GM21360 (cell line): ENCODE data around the gene SLC5A3.

ENCODE experiments used
- ATAC-seq: cut with Tn5 transposase; IDR thresholded peaks from one replicate; pipeline ENCODE4 v1.9.1; 2021; ENCODE audit warnings: mild to moderate bottlenecking, moderate library complexity; ENCODE audit not compliant: unreplicated experiment

SLC5A3 gene

DNA sequence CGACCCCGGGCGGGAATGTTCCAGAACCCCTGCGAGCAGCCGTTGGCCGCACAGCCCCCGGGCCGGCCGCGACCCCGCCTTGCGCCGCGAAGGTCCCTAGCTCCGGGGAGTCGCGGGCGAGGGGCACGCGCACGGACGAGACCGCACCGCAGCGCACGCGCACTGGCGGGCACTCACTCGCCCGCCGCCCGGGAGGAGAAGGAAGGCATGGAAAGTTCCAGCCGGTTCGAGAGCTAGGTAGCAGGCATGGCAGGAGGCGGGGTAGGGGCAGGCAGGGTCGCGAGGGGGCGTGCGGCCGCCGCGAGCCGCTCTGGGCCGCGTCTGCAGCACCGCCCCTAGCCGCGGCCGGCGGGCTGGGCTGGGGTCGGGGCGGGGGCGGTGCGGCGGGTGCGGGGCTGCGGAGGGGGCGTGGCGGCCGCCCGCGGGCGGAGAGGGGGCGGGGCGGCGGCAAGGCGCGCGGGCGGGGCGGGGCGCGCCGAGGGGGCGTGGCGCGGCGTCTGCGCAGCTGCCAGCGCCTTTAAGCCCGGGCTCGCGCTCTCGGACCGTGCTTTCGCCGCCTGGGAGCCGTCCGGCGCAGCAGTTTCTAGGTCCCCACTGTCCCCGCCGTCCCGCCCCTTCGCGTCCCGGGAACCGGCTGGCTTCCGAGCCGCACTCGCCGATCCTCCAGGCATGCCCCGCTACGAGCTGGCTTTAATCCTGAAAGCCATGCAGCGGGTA is at the start of gene SLC5A3, which contains the start of gene MRPS6:
TSS of gene SLC5A3 (plus strand) at position 547 of the 717 bp plus-strand sequence. CDS start 21,621 bp downstream, outside the sequence.
TSS of gene MRPS6 (plus strand) at position 547 of the 717 bp plus-strand sequence. CDS start at position 670, 123 bp downstream.
- peak; percentile 69 for ATAC-seq

DNA sequence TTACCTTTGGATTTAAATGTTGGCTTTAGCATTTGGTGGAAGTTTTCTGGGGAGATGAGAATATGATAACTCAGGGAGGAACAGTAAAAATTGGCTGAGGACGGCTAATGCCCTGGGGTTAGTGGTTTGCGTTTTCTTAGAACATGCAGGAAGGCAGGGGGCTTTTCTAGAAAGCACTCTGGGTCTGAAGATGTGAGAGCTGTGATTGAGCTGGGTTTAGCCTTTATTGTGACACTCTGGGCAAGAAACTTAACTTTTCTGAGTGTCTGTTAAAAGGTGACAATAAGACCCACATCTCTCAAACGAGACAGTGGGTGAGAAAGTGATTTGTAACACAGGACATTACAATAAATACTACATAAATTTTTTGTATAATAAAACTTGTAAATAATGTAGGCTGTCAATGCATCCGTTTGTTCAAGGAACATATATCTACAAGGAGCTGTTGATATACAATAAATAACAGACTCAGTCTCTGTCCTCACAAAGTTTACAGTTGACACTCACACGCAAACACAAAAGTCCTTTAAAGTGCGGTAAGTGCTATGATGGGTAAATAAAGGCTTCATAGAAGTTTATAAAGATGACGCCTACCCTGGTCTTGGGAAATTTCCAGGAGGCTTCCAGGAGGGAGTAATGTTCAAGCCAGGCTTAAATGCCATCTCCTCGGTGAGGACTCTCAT is 49.5 kb upstream of the SLC5A3 start:
- ATAC-seq, result no peak

DNA sequence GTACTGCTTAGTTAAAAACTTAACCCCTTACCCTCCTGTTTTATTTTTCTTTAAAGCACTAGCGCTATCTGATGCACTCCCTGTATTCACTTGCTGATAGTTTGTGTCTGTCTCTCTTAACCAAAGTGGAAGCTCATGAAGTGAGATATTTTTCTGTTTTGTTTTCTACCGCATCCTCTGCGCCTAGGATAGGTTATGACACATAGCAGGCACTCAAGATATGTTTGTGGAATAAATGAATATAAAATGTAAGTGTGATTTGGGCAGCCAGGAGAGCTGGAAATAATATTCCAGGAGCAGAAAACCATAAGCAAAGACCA is 49.0 kb upstream of the SLC5A3 start:
- no peak for ATAC-seq

DNA sequence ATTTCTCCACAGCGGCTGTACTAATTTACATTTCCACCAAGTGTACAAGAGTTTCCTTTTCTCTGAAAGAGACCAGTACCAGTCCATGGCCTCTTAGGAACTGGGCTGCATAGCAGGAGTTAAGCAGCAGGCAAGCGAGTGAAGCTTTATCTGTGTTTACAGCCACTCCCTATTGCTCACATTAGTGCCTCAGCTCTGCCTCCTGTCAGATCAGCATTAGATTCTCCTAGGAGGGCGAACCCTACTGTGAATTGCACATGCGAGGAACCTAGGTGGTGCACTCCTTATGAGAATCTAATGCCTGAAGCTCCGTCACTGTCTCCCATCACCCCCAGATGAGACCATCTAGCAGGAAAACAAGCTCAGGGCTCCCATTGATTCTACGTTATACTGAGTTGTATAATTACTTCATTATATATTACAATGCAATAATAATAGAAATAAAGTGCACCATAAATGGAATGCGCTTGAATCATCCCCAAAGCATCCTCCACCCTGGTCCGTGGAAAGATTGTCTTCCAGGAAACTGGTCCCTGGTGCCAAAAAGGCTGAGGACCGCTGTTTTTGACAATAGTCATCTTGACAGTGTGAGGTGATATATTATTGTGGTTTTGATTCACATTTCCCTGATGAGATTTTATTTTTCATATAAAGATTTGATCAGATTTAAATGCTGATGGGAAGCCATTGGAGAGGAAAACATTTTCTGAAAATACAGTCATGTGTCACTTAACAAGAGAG is 45.5 kb upstream of the SLC5A3 start:
- no peak for ATAC-seq

DNA sequence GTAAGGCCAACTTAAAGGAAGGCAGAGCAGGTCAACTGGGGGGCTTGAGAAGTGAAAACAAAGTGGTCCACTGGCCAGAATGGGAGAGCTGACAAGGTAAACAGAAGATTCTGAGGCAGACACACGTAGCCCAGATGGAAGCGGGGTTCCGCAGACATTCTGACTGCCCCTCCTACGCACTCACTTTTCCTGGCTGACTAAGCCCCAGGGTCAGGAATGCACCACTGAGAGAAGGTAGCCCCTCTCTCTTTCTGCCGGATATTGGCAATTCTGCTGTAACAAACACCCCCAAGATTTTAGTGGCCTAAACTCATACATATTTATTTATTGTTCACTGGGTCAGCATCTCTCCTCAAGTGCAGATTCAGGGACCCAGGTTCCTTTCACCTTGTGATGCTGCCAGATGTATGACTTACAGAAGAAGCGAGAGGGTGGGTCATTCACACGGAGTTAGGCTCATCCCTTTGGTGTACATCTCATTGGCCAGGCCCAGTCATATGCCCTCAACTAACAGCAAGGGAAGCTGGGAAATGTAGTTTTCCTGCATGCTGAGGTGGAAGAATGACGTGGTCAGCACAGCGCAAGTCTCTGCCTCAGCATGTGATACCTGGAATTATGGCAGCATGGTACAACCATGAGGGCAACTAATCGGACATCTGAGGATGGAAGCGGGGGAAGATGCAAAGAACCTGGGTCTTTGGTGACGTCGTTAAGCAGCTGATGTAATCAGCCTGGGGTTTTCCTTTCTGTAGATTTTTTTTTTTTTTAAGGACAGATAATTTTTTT is 43.4 kb upstream of the SLC5A3 start:
- ATAC-seq, result peak; percentile 95

DNA sequence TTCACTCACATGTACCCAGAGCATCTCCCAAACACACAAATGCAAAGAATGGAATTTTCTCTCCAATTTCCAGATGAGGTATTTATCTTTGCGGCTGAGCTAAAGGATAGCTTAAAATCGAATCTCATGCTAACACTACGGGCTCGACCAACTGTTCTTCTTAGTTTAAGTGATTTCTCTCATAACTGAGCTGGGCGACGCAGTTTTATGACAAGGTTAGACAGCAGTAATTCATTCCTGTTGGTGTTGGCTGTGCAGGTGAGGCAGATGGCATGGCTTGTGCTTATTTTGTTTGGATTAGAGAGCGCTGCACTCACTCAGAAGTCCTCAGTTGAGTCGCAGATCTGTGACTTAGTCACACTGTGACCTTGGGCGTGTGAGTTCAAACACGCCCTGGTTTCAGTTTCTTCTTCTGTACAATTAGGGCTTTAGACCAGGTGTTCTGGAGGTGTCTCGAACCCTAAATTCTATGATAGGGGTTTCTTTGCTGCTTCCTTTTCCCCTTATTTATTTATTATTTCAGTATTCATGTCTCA is 41.5 kb upstream of the SLC5A3 start:
- no peak for ATAC-seq

DNA sequence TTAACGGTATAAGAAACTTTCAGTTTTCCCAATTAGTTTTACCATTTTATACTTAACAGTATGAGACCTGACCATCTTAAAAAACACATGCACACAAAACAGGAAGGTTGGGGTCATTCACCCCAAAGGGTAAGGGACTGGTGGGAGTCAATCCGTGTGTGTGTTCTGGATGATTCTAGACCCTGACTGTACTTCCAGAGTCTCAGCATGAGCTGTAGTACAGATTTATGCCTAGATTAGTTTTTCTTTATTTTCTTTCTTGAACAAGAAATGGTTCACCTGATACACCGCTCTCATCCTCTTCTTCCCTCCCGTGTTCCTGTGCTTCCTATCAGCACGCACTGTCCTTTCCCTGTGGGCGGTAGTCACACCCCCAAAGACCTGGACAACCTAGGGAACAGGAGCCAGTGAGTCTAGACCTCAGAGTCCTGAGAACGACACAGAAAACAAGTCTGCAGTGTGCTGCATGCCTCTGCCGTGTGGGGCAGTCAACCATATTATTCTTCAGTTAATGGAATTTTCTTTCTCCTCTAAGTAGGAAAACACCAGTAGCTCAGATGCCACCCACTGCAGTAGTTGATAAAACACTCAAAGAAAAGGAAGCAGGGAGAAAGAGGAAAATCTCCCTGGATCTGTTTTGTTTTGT is 38.9 kb upstream of the SLC5A3 start:
- no peak for ATAC-seq

DNA sequence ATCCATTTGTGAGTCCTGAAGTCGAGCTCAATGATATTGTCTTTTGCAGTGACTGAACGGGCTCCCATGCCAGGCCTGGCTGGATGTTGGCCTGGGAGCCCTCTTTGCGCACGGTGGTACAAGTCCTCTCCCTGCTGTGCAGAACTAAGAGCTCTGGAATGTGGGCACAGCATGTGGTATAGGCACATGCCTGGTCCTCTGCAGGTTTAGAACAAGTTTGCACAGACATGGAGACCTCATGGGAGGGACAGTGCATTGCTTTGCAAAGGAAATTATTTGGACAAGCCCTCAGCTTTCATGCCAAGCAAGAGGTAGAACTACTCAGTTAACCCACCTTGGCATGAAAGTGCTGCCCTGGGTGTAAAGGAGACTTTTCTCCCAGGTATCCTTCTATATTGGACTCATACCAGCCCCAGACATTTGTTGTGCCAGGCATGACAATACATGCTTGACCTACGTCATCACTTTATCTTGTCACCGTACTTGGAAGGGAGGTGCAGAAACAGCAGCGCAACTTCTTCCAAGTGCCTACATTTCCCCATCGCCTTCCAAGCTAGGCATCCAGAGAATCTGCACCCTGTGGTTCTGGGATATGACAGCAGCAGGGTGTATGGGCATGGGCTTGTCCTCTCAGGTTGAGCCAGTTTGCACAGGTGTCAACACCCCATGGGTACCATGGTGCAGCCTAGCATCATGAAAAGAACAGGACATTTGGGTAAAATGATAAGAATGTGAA is 37.6 kb upstream of the SLC5A3 start:
- ATAC-seq, result no peak

DNA sequence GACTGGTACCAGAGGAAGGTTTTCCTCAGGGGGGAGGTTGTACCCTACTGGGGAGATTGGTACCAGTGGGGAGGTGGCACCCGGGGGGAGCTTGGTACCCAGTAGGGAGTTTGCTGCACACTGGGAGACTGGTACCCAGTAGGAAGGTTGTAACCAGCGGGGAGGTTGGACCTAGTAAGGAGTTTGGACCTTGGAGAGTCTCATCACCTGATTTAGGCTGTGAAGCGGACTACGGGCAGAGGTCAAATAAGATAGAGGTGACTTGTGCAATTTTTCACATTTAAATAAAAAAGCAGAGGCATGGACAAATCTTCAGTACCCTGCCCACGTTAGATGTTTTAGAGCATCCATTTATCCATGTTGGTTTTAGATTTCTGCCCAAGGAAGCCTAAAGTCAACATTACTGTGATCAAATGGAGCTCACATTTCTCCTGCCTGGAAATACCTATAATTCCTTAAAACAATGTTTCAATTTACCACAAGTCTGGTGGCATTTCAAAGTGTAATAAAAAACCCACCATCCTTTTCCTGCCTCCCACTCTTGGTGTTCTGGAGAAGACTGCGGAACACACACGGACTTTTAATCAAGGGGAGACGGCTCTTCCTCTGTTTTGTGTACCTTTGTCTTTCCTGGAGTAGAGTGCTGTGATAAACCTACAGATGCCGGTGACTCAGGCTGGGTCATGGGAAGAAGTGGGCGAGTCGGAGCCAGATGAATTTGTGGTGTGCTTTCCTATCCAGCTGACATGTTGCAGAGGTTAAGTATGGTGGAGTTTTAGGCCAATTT is 36.2 kb upstream of the SLC5A3 start:
- no peak for ATAC-seq

DNA sequence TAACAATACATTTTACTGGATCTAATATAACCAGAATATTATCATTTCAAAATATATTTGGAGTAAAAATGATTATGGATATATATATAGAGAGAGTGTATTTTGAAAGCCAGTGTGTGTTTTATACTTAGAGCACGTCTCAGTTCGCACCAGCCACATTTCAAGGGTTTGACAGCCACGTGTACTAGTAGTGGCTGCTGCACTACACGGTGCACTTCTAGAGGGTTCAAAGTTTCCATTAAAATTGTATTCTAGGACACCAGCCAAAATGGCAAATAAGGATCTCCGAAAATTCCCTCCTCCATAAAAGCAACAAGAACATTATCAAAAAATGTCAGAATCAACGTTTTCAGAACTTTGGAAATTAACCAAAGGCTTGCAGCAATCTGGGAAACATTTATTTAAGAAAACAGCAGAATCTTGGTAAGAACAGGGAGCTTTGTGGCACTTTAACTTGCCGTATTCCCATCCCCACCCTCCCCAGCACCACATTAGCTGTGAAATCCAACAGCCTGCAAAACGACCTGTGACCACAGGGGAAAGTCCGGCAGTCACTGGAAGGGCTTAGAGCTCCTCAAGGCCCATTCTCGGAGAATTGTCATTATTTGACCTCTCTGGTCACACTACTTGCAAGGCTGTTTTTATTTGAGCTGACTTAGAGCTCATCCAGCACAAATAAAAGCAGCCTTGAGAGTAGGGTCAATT is 33.5 kb upstream of the SLC5A3 start:
- ATAC-seq, result no peak

DNA sequence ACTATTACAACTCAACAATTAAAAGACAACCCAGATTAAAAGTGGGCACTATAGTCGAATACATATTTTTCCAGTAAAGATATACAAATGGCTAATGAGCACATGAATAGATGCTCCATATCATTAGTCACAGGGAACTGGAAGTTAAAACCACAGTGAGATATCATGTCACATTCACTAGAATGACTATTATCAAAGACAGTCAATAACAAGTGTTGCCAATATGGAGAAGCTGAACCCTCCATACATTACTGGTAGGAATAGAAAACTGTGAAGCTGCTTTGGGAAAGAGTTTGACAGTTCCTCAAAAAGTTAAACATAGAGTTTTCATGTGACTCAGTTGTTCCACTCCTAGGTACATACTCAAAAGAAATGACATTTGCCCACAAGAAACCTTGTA is 30.6 kb upstream of the SLC5A3 start:
- no peak for ATAC-seq

DNA sequence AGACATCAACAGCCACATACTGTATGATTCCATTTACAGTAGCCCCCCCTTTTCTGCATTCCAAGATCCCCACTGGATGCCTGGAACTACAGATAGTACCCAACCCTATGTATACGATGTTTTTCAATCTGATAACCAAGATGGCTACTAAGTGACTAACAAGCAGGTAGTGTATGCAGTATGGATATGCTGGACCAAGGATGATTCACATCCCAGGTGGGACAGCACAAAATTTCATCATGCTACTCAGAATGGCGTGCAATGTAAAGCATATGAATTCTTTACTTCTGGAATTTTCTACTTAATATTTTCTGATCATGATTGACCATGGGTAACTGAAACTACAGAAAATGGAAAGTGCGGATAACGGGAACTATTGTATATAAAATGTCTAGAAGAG is 30.0 kb upstream of the SLC5A3 start:
- ATAC-seq, result no peak

DNA sequence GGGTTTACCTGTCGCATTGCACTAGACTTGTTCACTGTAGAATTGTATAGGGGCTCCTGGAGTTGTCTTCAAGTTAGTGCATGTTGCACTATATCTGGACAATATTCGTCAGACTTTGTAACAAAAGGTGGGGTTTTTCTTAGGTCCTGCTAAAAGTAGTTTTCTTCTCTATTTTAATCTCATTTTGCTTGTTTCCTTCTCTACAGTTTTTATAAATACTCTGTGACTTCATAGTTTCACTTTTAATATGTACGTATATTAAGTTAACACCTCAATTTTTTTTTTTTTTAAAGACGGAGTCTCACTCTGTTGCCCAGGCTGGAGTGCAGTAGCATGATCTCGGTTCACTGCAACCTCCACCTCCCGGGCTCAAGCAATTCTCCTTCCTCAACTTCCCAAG is 26.5 kb upstream of the SLC5A3 start:
- peak; percentile 57 for ATAC-seq

DNA sequence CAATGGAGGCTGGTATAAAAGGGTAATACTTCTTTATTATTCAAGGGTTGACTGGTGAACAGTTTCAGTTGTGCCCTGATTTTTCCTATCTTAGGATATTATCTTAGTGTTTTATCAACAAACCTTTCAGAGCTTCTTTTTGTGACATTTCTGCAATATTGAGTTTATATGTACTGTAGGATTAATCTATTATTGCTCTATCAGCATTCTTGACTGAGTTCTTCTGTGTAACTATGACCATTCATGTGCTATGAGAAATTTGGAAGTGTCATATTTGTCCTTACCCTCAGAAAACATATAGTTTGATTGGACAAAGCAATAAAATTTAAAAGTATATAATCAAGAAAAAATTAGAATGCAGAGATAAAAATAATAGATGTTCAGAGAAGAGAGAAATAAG is 25.5 kb upstream of the SLC5A3 start:
- no peak for ATAC-seq

DNA sequence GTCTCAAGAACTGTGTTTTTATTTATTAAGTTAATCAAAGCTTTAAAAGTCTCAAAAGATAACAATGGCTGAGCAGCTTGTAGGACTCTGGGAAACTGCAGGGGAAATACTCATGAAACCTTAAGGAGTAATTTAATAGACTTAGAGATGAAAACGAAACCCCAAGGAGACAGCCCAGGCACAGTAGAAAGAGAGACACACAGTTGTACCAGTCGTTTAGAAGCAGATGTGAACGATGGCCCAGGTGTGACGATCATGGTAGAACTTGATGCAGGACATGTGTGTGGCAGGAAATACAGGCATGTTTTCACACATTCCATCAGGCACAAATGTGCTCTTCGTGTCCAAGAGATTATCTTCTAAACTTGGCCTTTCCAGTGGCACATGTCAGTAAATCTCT is 21.2 kb upstream of the SLC5A3 start:
- ATAC-seq, result no peak

DNA sequence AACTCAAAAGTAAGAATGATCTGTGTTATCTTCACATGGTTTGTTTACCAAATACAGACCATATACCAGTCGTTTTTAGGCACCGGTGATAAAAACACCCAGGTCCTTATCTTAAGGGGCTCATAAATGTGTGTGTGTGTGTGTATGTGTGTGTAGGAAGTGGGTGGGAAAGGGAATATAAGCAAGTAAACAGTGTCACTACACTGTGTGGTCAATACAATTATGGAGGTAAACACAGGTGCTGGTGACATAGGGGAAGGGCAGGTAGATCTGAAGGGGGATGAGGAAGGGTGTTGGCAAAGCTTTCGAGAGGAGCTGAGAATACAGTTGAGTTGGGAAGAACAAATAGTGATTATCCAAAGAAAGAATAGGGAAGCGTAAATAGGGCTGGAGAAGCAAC is 19.1 kb upstream of the SLC5A3 start:
- ATAC-seq, result no peak

DNA sequence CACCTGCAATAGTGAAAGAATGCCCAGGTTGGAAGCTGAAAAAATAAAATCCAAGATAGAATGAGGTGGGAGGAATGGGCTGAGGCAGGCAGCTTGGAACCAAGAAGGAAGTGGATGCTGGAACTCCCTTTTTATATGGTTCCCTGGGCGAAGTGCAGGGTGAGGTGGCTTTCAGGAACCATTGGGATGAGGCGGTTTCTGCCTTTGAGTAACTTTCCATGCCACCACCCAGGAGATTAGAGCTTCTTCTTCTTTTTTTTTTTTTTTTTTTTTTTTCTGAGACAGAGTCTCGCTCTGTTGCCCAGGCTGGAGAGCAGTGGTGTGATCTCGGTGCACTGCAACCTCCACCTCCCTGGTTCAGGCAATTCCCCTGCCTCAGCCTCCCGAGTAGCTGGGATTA is 17.8 kb upstream of the SLC5A3 start:
- no peak for ATAC-seq

DNA sequence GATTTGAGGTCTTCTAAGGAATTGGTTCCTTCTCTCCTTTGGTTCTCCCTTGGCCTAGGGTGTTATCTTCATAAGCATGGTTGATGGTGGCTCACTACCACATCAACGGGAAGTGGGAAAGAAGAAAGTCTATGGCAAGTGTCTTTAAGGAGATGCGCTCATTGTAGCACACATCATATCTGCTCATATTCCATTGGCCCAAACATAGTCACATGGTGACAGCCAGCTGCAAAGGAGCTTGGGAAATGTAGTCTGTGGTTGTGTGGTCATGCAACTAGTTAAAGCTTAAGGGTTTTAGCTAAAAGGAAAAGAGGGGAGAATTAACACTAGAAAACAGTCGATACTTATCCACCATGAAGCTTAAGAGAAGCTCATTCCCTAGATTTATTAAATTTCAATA is 11.4 kb upstream of the SLC5A3 start:
- ATAC-seq, result no peak
